Coronary artery (tissue), 2 donors: Measurements from ENCODE around the gene CGB3.

Experiments
- DNase-seq: peaks from one replicate; pipeline ENCODE4 v3.0.0-alpha.2; 2017; ENCODE audit warnings: low spot score
- H3K27ac ChIP-seq, 2 donors: fragments of 200-600 bp; sonication (generic); one replicate each; pipeline ENCODE4 v1.5.1; 2016 to 2019
- H3K4me3 ChIP-seq: fragments of 200-600 bp; sonication (generic); 2 replicates; pipeline ENCODE4 v1.5.1; 2016; ENCODE audit warnings: mild to moderate bottlenecking, moderate library complexity
- TF ChIP-seq, protein P1 (sequence below): fragments of 200-600 bp; sonication (generic); IDR thresholded peaks from one replicate; pipeline ENCODE4 v1.5.1; 2019; ENCODE audit warnings: antibody characterized with exemption

The CGB3 gene

DNA sequence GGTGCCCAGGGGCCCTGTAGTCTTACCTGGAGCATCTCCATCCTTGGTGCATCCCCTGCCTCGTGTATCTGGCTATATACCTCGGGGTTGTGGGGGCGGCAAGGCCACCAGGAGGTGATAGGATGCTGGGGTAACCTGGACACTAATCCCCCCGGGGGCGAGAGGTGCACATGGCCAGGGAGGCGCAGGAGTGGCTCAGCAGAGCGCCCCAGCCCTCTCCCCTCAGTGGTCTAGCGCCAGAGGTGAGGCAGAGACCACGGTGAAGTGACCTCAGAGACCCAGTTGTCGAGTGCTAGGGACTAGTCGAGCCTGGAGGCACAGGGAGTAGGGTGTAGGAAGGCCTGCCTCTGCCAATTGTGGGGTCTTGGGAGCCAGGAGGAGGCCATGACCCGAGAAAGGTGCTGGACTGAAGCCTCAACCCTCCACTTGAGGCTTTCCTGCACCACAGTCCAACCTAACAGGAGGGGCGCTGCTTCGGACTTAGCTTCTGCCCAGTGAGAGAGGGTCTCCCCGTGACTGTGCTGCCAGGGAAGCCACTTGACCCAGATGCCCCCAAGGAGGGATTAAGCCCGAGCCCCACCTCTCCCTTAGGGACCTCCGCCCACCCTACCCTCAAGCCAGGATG is 7.0 kb downstream of the CGB3 start, which contains the start of gene LHB:
LHB (minus strand) TSS at position 51 of the 625 bp plus-strand sequence; CDS start at position 41, 10 bp downstream.
- peak within 1 kb of the TSS; percentile 71 for H3K4me3 ChIP-seq
- TF ChIP-seq, protein P1, sequence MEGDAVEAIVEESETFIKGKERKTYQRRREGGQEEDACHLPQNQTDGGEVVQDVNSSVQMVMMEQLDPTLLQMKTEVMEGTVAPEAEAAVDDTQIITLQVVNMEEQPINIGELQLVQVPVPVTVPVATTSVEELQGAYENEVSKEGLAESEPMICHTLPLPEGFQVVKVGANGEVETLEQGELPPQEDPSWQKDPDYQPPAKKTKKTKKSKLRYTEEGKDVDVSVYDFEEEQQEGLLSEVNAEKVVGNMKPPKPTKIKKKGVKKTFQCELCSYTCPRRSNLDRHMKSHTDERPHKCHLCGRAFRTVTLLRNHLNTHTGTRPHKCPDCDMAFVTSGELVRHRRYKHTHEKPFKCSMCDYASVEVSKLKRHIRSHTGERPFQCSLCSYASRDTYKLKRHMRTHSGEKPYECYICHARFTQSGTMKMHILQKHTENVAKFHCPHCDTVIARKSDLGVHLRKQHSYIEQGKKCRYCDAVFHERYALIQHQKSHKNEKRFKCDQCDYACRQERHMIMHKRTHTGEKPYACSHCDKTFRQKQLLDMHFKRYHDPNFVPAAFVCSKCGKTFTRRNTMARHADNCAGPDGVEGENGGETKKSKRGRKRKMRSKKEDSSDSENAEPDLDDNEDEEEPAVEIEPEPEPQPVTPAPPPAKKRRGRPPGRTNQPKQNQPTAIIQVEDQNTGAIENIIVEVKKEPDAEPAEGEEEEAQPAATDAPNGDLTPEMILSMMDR = no peak
- DNase-seq = no peak
- H3K27ac ChIP-seq = no peak within 1 kb of the TSS

DNA sequence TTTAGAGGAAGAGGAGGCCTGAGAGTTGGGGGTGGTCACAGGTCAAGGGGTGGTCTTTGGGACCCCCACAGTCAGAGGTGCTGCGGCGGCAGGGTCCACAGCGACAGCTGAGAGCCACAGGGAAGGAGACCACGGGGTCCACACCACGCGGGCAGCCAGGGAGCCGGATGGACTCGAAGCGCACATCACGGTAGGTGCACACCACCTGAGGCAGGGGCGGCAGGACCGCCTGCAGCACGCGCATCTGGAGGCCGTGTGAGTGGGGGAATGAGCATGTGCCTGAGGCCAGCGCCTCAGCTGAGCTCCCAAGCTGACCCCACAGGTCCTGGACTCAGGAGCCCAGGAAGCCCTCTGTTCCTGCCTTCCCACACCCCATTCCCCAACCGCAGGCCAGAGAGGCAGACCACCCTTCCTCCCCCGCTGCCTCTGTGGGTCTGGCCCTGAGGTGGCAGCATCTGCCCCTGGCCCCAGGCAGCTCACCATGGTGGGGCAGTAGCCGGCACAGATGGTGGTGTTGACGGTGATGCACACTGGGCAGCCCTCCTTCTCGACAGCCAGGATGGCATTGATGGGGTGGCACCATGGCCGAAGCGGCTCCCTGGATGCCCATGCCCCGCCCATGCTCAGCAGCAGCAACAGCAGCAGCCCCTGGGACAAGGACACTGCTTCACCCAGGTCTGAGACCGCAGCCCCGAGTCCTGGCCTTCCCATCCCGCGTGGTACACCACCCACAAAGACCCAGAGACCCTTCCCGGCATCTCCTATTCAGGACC is 7.9 kb downstream of the CGB3 start:
- TF ChIP-seq, protein P1 = no peak

DNA sequence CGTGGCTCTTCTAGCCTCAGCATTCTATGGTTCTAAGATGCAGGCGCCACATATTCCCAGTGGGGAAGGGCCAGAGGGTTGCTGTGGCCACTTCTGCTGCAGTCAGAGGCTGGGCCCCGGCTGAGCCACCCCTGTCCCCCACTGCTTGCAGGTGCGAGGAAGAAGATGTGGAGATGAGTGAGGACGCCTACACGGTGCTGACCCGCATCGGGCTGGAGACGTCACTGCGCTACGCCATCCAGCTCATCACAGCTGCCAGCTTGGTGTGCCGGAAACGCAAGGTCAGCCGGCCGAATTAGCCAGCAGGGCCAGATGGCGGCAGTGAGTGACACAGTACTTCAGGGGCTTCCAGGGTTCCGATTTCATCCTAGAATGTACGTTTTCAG is 9.3 kb downstream of the CGB3 start:
- H3K27ac ChIP-seq = no peak overlapping the region
- H3K4me3 ChIP-seq = no peak overlapping the region
- DNase-seq = no peak
- TF ChIP-seq, protein P1 = no peak

More for the DNA sequence above, 7.9 kb downstream of the CGB3 start:
- Histone ChIP-seq H3K4me3 (no peak overlapping the region), H3K27ac (no peak overlapping the region)
- no peak for DNase-seq

DNA sequence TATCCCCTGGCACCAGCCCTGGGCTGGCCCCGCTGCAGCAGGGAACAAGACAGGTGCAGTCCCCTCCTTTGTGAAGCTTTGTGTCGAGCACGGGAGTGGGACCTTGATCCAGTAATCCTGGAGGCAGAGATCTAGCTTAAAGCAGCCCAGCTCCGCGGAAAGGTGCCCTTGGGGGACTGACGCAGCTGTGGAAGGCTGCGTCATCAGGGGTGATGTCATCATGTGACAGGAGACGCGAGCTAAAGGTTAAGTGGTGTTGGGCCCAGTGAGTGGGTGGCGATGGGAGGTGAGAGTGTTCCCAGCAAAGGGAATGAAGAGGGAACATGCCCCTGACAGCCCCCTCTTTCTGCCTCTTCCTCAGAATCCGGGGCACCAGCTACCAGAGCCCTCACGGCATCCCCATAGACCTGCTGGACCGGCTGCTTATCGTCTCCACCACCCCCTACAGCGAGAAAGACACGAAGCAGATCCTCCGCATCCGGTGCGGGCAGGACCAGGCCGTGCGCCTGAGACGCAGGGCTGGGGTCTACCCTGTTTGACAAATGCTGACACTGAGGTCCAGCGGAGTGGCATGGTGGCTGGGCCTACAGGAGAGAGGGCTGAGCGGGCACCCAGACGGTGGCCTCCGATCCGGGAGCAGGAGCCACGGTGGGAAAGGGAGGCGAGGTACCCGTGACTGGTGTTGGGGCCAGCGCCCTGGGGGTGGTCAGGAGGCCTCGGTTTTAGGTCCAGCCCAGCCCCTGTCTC is 9.8 kb downstream of the CGB3 start:
- DNase-seq = no peak
- H3K4me3 ChIP-seq = no peak overlapping the region
- TF ChIP-seq, protein P1 = no peak
- no peak overlapping the region for H3K27ac ChIP-seq

DNA sequence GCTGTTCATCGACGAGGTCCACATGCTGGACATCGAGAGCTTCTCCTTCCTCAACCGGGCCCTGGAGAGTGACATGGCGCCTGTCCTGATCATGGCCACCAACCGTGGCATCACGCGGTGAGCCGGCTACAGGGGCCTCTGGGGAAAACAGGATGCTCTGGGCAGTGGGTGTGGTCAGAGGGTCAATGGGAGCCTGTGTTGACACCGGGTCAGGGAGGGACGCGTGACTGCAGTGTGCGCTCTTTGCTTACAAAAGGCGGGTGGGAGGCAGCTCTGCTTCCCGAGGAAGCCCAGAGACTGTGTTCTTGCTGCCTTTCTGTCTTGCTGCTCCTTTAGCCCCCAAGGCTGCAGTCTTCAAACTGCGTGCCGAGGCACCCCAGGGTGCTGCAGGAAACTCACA is 12.9 kb downstream of the CGB3 start:
- Histone ChIP-seq H3K4me3 (no peak overlapping the region), H3K27ac (no peak overlapping the region)
- DNase-seq = no peak
- TF ChIP-seq, protein P1 = no peak

DNA sequence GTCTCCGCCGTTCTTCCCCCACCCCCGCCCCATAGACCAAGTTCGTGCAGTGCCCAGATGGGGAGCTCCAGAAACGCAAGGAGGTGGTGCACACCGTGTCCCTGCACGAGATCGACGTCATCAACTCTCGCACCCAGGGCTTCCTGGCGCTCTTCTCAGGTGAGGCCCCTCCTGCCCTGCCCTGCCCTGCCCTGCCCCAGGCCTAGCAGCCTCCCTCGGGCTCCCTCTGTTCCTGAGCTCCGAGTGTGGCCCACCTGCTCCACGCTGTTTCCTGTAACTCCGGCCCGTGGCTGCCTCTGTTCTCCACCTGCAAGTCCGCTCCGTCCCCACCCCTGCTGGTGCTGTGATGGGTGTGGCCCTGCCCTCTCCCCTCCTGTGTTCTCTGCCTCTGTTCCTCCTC is 13.7 kb downstream of the CGB3 start:
- DNase-seq = no peak
- TF ChIP-seq, protein P1 = no peak
- H3K4me3 ChIP-seq = no peak overlapping the region
- H3K27ac ChIP-seq = no peak overlapping the region
